Neutrophil (primary cell): ENCODE results near the gene VAMP1.

Experiments used
- H3K27ac ChIP-seq: fragments of 200-600 bp; sonication (generic); 2 replicates; pipeline ENCODE4 v1.5.1; 2016; ENCODE audit warnings: mild to moderate bottlenecking, moderate library complexity
- H3K27me3 ChIP-seq: fragments of 200-600 bp; sonication (generic); 2 replicates; pipeline ENCODE4 v1.6.0; 2016; ENCODE audit warnings: mild to moderate bottlenecking
- H3K36me3 ChIP-seq: fragments of 200-600 bp; sonication (generic); 2 replicates; pipeline ENCODE4 v1.5.1; 2017
- H3K4me1 ChIP-seq, 2 experiments: fragments of 200-600 bp in 1 of 2; sonication (generic) in 1 of 2; 1 replicate in 1 of 2; 2 replicates in 1 of 2; pipeline versions ENCODE4 v1.5.1 to v1.6.1; 2013 to 2016; ENCODE audit warnings: low read depth in 1 of 2, low read length in 1 of 2, mild to moderate bottlenecking in 1 of 2, moderate library complexity in 1 of 2; ENCODE audit not compliant: control insufficient read depth in 1 of 2, insufficient read depth in 1 of 2
- H3K4me3 ChIP-seq, 2 experiments: fragments of 200-600 bp in 1 of 2; sonication (generic) in 1 of 2; 1 replicate in 1 of 2; 2 replicates in 1 of 2; pipeline ENCODE4 v1.5.1; 2013 to 2016; ENCODE audit warnings: low read depth in 1 of 2, low read length in 1 of 2, mild to moderate bottlenecking in 1 of 2, moderate library complexity in 1 of 2
- H3K9me3 ChIP-seq: fragments of 200-600 bp; sonication (generic); 2 replicates; pipeline ENCODE4 v1.5.1; 2016
- CTCF ChIP-seq: fragments of 200-600 bp; sonication (generic); IDR thresholded peaks from 2 replicates; pipeline ENCODE4 v1.5.1; 2016; ENCODE audit warnings: antibody characterized with exemption

The VAMP1 gene

GRCh38 chr12:6425590-6426531 lies 44.6 kb downstream of the VAMP1 start:
- peaks cover 28 to 47% of the 10 kb centered on the region in 2 experiments for H3K4me1 ChIP-seq
- no peak for TF ChIP-seq CTCF
- H3K9me3 ChIP-seq = no peaks in the 10 kb centered on the region
- no peaks in the 10 kb centered on the region for H3K27me3 ChIP-seq
- peak overlapping the region; percentile 18 to 20 for H3K4me3 ChIP-seq
- H3K36me3 ChIP-seq = no peaks in the 10 kb centered on the region
- H3K27ac ChIP-seq = peak overlapping the region; percentile 79

- Histone ChIP-seq H3K9me3 (no peaks in the 10 kb centered on the region), H3K27ac (peak overlapping the region; percentile 79), H3K4me3 (no peak overlapping the region), H3K27me3 (no peaks in the 10 kb centered on the region), H3K36me3 (no peaks in the 10 kb centered on the region), H3K4me1 (peaks cover 19 to 37% of the 10 kb centered on the region in 2 experiments)
- no peak for TF ChIP-seq CTCF
Observed at GRCh38 chr12:6424866-6425265, 45.6 kb downstream of the VAMP1 start.

- no peak overlapping the region for H3K4me3 ChIP-seq
- peak overlapping the region; percentile 49 for H3K27ac ChIP-seq
- no peaks in the 10 kb centered on the region for H3K27me3 ChIP-seq
- no peaks in the 10 kb centered on the region for H3K36me3 ChIP-seq
- no peaks in the 10 kb centered on the region for H3K9me3 ChIP-seq
- peaks cover 19 to 36% of the 10 kb centered on the region in 2 experiments for H3K4me1 ChIP-seq
- no peak for TF ChIP-seq CTCF
Observed at GRCh38 chr12:6424008-6424347, 46.5 kb downstream of the VAMP1 start.

- TF ChIP-seq CTCF = peak; percentile 91
- H3K4me3 ChIP-seq = no peak overlapping the region
- no peaks in the 10 kb centered on the region for H3K9me3 ChIP-seq
- peaks cover 19 to 36% of the 10 kb centered on the region in 2 experiments for H3K4me1 ChIP-seq
- peak overlapping the region; percentile 49 for H3K27ac ChIP-seq
- H3K27me3 ChIP-seq = no peaks in the 10 kb centered on the region
- no peaks in the 10 kb centered on the region for H3K36me3 ChIP-seq
Observed at GRCh38 chr12:6423267-6424007, 47.0 kb downstream of the VAMP1 start.

GRCh38 chr12:6420364-6420763 lies 50.1 kb downstream of the VAMP1 start:
- no peaks in the 10 kb centered on the region for H3K36me3 ChIP-seq
- no peaks in the 10 kb centered on the region for H3K9me3 ChIP-seq
- H3K4me1 ChIP-seq = peaks cover 24 to 33% of the 10 kb centered on the region in 2 experiments
- no peak overlapping the region for H3K27ac ChIP-seq
- TF ChIP-seq CTCF = no peak
- no peaks in the 10 kb centered on the region for H3K27me3 ChIP-seq
- no peak overlapping the region for H3K4me3 ChIP-seq
